ENCODE measurements around the gene ZNF821.
"Not testable (repeated sequence)": the region's sequence is repeated elsewhere in the genome, so short reads cannot be mapped to it uniquely, and the experiment has no call there.

Gene ZNF821

DNA sequence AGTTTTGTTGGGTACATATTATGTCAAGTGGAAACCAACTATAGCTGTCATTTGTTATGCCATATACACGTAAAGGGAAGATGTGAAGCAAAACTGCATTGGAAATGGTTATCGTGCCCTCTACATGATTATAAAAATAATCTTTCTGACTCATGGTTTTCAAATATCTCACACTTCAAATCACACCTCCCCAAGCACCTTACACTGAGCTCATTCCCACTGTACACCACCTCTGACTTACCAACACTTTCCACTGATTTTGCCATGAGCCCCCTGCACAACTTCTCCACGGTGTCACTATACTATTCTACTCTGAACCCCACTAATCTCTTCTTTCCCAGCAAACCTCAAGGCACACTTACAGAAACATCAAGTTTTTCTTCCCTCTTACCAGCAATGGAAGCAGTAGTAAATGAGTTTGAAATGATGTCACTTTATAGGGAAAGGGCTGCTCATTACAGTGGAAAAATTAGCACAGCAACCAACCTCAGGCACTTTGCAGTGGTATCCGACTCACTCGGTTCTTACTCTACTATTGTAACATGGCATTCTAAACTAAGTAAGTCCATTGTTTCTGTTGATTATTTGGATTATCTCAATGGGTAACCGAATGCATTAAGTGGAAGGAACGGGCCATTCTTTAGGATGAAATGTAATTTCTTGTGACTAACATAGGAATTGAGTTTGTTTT is 18.7 kb downstream of the ZNF821 start:
- in situ Hi-C loops (cut with HindIII; ENCODE audit: low sequenced_read_pairs) = no loop called here

DNA sequence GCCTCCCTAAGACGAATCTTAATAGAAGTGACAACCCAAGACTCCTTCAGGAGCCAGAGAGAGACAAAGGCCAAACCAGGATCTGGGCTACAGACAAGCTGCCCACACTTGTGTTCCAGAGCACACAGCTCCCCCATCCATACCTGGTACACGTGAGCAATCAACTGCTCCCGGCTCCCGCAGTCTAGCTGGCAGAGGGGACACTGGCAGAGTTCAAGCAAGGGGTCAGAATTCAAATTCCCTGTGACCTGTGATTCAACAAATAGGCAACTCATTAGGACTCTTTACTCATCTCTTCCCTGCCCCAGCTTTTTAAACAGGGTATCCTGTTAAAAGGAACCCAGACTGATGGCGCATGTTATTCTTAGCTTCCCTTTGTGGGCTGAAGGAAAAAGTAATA is 20.0 kb downstream of the ZNF821 start:
- in situ Hi-C loops (cut with HindIII; ENCODE audit: low sequenced_read_pairs) = no loop called here

DNA sequence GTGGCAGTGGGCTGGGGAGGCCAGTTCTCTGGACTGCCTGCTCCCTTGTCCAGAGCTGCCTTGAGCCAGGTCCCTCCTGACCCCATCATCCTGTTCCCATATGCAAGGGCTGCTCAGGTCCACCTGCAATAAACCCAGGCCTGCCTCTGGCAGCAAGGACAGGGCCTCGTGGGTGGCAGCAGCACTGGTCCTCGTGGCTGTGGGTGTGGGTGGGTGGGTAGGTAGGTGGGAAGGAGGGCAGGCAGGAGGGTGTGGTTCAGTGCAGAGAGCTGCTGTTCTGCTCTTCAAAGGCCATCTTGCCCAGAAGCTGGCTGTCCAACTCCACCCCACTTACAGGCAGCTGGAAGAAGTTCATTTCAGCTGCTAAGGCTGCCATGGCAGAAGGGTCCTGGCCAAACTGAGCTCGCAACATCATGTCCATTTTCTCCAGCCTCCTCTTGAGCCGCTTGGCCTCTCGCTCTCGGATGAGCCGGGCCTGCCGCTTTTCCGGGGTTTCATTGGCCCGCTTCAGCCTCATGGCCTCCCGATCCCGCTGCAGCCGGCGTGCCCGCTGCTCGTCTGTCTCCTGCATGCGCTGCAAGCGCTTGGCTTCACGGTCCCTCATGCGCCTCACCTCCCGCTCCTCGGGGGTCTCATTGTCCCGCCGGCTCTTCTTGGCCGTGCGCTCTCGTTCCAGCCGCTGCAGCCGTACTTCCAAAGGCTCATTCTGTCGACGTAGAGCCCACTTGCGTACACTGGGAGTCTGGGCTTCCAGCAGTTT is 24.0 kb downstream of the ZNF821 start:
- in situ Hi-C loops (cut with HindIII; ENCODE audit: low sequenced_read_pairs) = no loop called here

GRCh38 chr16:71855937-71856662 is 27.9 kb downstream of the ZNF821 start:
- in situ Hi-C loops (cut with HindIII; ENCODE audit: low sequenced_read_pairs) = no loop called here

DNA sequence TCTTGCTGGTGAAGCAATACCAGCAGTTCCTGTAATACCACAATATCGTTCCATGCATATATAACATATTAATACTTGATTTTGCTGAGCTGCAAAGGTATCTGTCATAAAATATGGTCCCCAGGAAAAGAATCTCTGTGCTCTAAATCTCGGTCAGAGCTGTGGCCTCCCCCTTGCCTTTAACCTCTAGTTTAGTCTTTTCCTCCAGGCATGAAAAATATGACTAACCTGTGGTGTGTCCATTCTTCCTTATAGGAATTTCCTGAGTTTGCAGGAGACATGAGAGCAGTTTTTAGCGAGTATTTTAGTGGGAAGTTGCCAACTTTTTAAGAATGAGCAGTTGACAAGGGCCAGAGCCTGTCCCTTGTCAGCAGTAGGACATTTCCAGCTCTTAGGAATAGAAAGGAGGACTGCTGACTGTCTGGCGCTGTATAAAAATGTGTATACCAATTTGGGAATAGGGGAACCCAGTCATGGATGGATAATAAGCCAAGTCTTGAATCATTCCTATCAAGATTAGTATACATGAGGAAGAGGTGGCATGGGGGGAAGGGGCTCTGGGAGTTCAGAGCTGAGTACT is 29.5 kb downstream of the ZNF821 start:
- in situ Hi-C loops (cut with HindIII; ENCODE audit: low sequenced_read_pairs) = no loop called here

GRCh38 chr16:71853413-71853812 is 30.6 kb downstream of the ZNF821 start:
- in situ Hi-C loops (cut with HindIII; ENCODE audit: low sequenced_read_pairs) = no loop called here

GRCh38 chr16:71852561-71852960 is 31.4 kb downstream of the ZNF821 start:
- in situ Hi-C loops (cut with HindIII; ENCODE audit: low sequenced_read_pairs) = no loop called here

DNA sequence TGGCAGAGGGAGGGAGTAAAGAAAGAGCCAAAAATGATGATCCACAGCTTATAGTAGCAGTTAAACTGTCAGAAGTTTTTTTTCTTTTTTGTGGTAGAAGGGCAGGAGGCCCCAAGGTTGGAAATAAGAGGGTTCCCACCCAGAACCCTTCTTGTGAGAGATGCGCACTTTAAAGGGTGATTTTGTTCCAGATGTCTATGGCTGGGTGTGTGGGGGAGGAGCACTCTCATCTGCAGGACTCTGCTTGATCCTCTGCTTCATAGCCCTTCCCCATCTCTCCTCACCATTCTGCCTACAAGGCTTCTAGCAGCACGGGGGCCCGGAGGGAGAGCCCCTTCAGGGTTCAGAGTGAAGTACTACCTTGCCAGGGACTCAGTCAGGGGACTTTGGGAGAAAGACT is 31.8 kb downstream of the ZNF821 start:
- in situ Hi-C loops (cut with HindIII; ENCODE audit: low sequenced_read_pairs) = no loop called here

- in situ Hi-C loops (cut with HindIII; ENCODE audit: low sequenced_read_pairs) = no loop called here
Observed at GRCh38 chr16:71851746-71852145, 32.2 kb downstream of the ZNF821 start.

DNA sequence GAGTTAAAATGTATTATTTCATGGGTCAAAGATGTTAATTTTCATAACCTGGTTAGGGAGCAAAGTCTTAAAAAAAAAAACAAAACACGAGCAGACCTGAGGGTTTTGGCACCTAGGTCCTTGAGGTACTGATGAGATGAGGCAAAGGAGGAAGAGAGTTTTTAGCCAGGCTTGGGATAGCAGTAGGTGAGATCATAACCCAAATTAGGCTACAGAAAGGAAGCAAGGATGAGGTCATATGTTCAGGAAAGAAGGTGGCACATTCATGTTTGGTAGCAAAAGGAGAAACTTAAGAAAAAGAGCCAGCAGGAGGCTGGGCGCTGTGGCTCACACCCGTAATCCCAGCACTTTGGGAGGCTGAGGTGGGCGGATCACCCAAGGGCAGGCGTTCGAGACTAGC is 35.4 kb downstream of the ZNF821 start:
- in situ Hi-C loops (cut with HindIII; ENCODE audit: low sequenced_read_pairs) = no loop called here

DNA sequence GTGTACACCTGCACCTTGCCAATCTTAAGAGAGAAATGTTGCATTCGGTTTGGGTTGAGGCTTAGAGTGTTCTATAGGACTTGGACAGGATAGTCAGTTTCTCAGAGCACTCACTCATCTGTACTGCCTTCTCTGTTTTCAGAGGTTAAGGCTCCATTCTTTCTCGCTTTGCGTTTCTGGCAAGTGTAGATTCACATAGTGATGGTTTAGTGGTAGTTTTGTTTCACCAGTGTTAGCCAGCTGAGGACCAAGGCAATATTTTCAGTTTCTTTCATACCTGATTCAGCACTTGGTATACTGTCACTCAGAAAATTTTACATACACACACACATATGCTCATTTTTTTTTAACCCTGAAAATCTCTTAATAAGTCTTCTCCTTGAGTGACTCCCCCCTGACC is 36.9 kb downstream of the ZNF821 start:
- in situ Hi-C loops (cut with HindIII; ENCODE audit: low sequenced_read_pairs) = no loop called here

DNA sequence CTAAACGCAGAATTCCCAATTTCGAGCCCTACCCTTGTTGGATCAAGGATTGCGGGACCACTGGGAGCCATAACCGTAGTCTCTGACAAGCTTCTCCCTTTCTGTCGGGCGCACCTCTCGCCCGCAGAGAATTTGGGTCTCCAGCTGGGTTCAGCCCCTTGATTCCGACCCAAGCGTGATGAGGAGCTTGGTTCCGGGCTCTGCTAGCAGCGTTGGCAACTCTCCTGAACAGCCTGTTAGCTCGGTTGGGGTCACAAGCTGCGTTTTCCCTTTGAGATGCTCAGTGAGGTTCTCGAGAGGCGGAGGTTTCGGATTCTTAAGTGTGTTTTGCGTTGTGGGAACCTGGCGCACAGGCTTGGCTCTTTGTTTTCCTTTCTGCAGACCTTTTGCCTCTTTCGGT is 37.6 kb downstream of the ZNF821 start:
- in situ Hi-C loops (cut with HindIII; ENCODE audit: low sequenced_read_pairs) = no loop called here

DNA sequence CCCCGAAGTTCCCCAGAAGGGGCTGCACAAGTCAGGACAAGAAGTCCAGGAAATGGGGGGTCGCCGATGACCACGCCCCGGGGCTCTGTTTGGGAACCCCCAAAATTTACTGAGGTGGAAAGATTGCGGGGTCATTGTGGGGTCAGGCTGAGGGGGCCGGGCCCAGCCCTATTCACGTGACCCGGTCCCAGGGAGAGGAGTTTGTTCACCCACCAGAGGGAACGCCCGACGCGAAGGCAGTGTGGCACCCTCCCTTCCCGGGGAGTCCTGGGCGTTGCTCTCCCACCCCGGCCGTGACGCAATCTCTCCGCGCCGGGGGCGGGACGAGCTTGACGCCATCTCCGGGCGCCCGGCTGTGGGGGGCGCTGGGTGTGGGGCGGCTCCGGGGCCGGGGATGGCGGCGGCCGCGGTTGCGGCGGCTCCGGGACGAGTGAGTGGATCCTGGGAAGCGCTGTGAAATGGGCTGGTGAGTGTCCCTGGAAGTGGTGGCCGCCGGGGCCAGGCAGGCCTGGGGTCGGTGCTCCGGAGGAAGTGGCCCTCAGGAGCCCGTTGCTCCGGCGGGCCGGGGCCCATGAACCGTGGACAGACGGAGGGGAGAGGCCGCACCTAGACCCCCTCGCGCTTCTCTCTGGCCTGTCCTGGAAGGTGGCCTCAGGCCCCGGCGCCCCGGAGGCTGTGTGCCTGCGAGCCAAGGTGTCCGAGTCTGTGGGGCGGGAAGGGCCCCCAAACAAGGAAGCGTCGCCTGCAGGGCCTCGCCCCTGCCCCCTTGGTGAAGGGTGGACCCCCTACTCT is 38.1 kb downstream of the ZNF821 start, which contains the start of gene ATXN1L:
Gene ATXN1L (plus strand): TSS at position 338 of the 792 bp plus-strand sequence. CDS start 3,765 bp downstream, outside the sequence.
- in situ Hi-C loops (cut with HindIII; ENCODE audit: low sequenced_read_pairs) = no loop called here

DNA sequence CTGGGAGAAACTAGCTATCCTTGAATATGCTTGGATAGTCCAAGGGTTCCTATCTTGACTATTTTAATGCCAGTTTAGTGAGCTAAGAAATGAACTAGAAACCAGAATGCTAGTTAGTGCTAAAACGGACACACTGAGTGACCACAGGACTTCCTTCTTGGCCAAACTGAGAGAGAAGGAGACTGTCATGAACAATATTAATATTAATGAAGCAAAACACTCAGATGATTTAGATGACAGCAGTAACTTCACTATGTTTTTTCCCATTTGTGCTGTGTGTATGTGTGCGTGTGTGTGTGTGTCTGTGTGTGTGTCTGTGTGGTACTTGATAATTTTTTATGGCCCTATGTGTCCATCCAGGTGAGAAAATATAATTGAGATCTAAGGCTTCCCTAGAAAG is 40.4 kb downstream of the ZNF821 start:
- in situ Hi-C loops (cut with HindIII; ENCODE audit: low sequenced_read_pairs) = no loop called here

DNA sequence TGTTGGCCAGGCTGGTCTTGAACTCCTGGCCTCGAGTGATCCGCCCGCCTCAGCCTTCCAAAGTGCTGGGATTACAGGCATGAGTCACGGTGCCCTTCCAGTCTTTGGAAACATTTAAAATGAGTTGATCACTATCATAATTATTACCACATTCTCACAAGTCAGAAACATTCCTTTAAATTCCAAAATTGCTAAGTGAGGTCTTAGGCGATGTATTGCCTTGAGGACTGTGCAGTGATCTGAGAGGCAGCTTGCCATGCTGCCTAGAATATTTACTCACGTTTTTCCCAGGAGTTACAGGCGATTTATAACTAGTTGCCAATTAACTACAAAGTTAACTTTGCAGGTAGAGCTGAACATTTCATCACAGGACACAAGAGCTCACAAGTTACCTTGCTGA is 43.9 kb downstream of the ZNF821 start:
- in situ Hi-C loops (cut with HindIII; ENCODE audit: low sequenced_read_pairs) = no loop called here

DNA sequence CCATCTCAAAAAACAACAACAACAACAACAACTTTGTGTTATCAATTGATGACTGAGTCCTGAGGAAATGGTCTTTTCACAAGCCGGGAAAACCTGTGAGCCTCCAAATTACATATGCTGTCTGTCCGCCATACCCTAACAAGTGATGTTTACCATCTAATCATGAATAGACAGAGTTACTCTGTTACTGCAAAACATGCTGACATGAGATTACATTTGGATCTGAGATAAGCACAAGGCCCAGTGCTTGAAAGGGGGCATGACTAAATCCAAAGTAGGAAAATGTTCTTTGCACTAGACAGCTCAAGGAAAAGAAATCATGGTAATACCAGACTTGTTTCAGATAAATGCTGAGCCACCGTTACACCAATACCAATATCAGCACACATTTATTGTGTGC is 46.8 kb downstream of the ZNF821 start:
- in situ Hi-C loops (cut with HindIII; ENCODE audit: low sequenced_read_pairs) = no loop called here

- in situ Hi-C loops (cut with HindIII; ENCODE audit: low sequenced_read_pairs) = no loop called here
Observed at GRCh38 chr16:71834291-71834690, 49.7 kb downstream of the ZNF821 start.

DNA sequence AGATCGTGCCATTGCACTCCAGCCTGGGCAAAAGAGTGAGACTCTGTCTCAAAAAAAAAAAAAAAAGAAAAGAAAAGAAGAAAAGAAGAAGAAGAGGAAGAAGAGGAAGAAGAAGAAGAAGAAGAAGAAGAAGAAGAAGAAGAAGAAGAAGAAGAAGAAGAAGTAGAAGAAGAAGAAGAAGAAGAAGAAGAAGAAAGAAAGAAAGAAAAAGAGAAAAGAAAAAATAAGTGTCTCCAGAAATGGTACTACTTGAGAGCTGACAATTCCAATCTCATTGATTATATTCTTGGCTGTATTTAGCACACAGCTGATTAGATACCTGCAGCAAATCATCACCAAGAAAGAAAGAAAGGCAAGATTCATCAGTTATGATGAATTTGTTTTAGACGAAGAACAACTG is 51.9 kb downstream of the ZNF821 start:
- in situ Hi-C loops (cut with HindIII; ENCODE audit: low sequenced_read_pairs) = not testable (repeated sequence)

- in situ Hi-C loops (cut with HindIII; ENCODE audit: low sequenced_read_pairs) = not testable (repeated sequence)
Observed at GRCh38 chr16:71831698-71832097, 52.3 kb downstream of the ZNF821 start.

DNA sequence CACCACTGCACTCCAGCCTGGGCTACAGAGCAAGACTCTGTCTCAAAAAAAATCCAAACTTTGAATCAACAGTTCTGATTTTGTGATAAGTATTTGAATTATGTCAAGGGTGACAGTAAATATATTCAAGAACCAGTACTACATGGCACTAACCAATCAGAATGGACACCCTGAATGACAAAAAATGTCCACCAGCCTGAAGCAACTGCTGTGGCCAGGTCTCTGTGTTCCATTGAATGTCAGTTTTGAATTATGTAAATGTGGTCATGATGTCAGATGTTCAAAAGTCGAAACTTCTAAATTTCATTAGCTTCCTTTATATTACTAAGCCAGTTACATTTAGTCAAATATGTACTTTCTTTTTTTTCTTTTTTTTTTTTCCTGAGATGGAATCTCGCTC is 53.6 kb downstream of the ZNF821 start:
- in situ Hi-C loops (cut with HindIII; ENCODE audit: low sequenced_read_pairs) = no loop called here

Measured in DLD1 (cell line).